ENCODE results near the gene TRIM69. TPM values are rescaled to one million over a fixed set of nuclear protein-coding genes. Genes with fewer than 3 reads are reported as not detected.
"Not testable (repeated sequence)": the region's sequence is repeated elsewhere in the genome, so short reads cannot be mapped to it uniquely, and the experiment has no call there.

The TRIM69 gene
- total RNA-seq (100 to 1,000 TPM in 1 of 10 donors, 10 to 100 TPM in 9; 58.3 to 146 (median 70.4) TPM), polyA plus RNA-seq (10 to 100 TPM; 25.2 to 35.0 TPM)
- long read RNA-seq, donor 1, transcript TRIM69-207 (2 exons, 3,190 nt), result major isoform, 40 of 49 reads
- long read RNA-seq, donor 1, partial matches to known transcripts, result 0 of 49 reads
- long read RNA-seq, donor 1, other reads (novel, unspliced or antisense), result 8 of 49 reads
- long read RNA-seq, donor 2, transcript TRIM69-207 (2 exons, 3,190 nt), result major isoform, 44 of 51 reads
- long read RNA-seq, donor 2, partial matches to known transcripts, result 0 of 51 reads
- long read RNA-seq, donor 2, other reads (novel, unspliced or antisense), result 7 of 51 reads
- long read RNA-seq, donor 3, transcript TRIM69-207 (2 exons, 3,190 nt), result major isoform, 96 of 114 reads
- long read RNA-seq, donor 3, partial matches to known transcripts, result 0 of 114 reads
- long read RNA-seq, donor 3, other reads (novel, unspliced or antisense), result 18 of 114 reads

- H3K9me3 ChIP-seq, result no peaks in the 10 kb centered on the region
- peak within 1 kb of the TSS in 1 of 10 donors; percentile 4 for H3K4me3 ChIP-seq
- peak in 2 of 8 donors; percentile 16 to 23 for ATAC-seq
- H3K36me3 ChIP-seq, result peaks cover 0 to 16% (median 6%) of the 10 kb centered on the region in 9 donors
- peaks cover 0 to 56% (median 19%) of the 10 kb centered on the region in 9 donors for H3K4me1 ChIP-seq
- 80 to 83% methylated on average over 3 of the region's 3 CpGs for WGBS, 2 donors
- H3K27me3 ChIP-seq, result no peaks in the 10 kb centered on the region
- intact Hi-C loops (cut with DNase I), result loop anchor here in 9 of 10 donors (2.0 to 10.0 kb wide), 8 partner anchors 69 to 161 kb away; partner anchors contain the start of gene SPG11 (in 4 of the 9)
- peak within 1 kb of the TSS in 9 of 10 donors; percentile 20 to 83 (median 63) for H3K27ac ChIP-seq
- no peak for DNase-seq
- TF ChIP-seq CTCF (IDR thresholded peaks at IDR 0.05), result no peak
Observed at GRCh38 chr15:44736181-44736765, at the start of gene TRIM69. TRIM69 (plus strand) TSS chr15:44736528; CDS start chr15:44736705, 177 bp downstream.

- DNase-seq; H3K27me3 ChIP-seq; H3K4me1 ChIP-seq; H3K27ac ChIP-seq; H3K36me3 ChIP-seq; H3K4me3 ChIP-seq; ATAC-seq; intact Hi-C loops (cut with DNase I): not testable (repeated sequence)
- peaks cover 0 to 13% (median 0%) of the 10 kb centered on the region in 11 donors for H3K9me3 ChIP-seq
- 77 to 82% methylated on average over 2 of the region's 2 CpGs for WGBS, 2 donors
Observed at GRCh38 chr15:44689318-44689717, 47.0 kb upstream of the TRIM69 start.

- H3K27me3 ChIP-seq; H3K27ac ChIP-seq; H3K4me3 ChIP-seq; intact Hi-C loops (cut with DNase I); H3K36me3 ChIP-seq; DNase-seq; H3K4me1 ChIP-seq; ATAC-seq: not testable (repeated sequence)
- H3K9me3 ChIP-seq, result peaks cover 0 to 13% (median 0%) of the 10 kb centered on the region in 11 donors
- 29 to 58% methylated on average over 1 of the region's 1 CpG for WGBS, 2 donors
Observed at GRCh38 chr15:44690245-44690644, 46.1 kb upstream of the TRIM69 start.

- H3K4me1 ChIP-seq, result no peaks in the 10 kb centered on the region
- intact Hi-C loops (cut with DNase I), result no loop called here
- 100% methylated on average over 1 of the region's 1 CpG for WGBS, 2 donors
Observed at GRCh38 chr15:44692659-44693058, 43.7 kb upstream of the TRIM69 start.

More at GRCh38 chr15:44692659-44693058, 43.7 kb upstream of the TRIM69 start:
- Histone ChIP-seq H3K36me3 (no peaks in the 10 kb centered on the region), H3K27ac (no peak overlapping the region), H3K27me3 (no peaks in the 10 kb centered on the region), H3K4me3 (no peak overlapping the region), H3K9me3 (peaks cover 0 to 13% (median 0%) of the 10 kb centered on the region in 11 donors)
- ATAC-seq (no peak), DNase-seq (no peak)
- no peak for TF ChIP-seq CTCF (IDR thresholded peaks at IDR 0.05)

Measured in heart right ventricle (tissue), 16 donors.